H9 (cell line): ENCODE measurements around the gene ZNF33A. TPM values are rescaled to one million over a fixed set of nuclear protein-coding genes. Genes with fewer than 3 reads are reported as not detected.

Experiments used
- DNase-seq: peaks from one replicate; pipeline ENCODE4 v3.0.0-alpha.2; 2017
- H2AFZ ChIP-seq: one replicate; pipeline ENCODE4 v1.6.1; 2013; ENCODE audit warnings: mild to moderate bottlenecking, low read length, control low read depth, moderate library complexity
- H2AK5ac ChIP-seq: 2 replicates; pipeline ENCODE4 v1.6.1; 2013; ENCODE audit warnings: low read length, control low read depth, mixed read lengths; ENCODE audit not compliant: insufficient read length
- H2BK120ac ChIP-seq: one replicate; pipeline ENCODE4 v1.6.1; 2013; ENCODE audit warnings: low read depth, mild to moderate bottlenecking, low read length, control low read depth, inconsistent platforms; ENCODE audit not compliant: poor library complexity, severe bottlenecking
- H2BK12ac ChIP-seq: 2 replicates; pipeline ENCODE4 v1.6.1; 2013; ENCODE audit warnings: low read length, control low read depth, mixed read lengths, low read depth; ENCODE audit not compliant: insufficient read length
- H2BK15ac ChIP-seq: 2 replicates; pipeline ENCODE4 v1.6.1; 2013; ENCODE audit warnings: low read depth, low read length, control low read depth
- H2BK20ac ChIP-seq: one replicate; pipeline ENCODE4 v1.6.1; 2013; ENCODE audit warnings: low read depth, mild to moderate bottlenecking, low read length, control low read depth, inconsistent platforms; ENCODE audit not compliant: poor library complexity, severe bottlenecking
- H2BK5ac ChIP-seq: 2 replicates; pipeline ENCODE4 v1.6.1; 2013; ENCODE audit warnings: low read length, control low read depth, mixed read lengths; ENCODE audit not compliant: insufficient read length
- H3K14ac ChIP-seq: 2 replicates; pipeline ENCODE4 v1.6.1; 2013; ENCODE audit warnings: low read length, control low read depth; ENCODE audit not compliant: insufficient read depth
- H3K18ac ChIP-seq: 2 replicates; pipeline ENCODE4 v1.6.1; 2013; ENCODE audit warnings: low read depth, mild to moderate bottlenecking, mixed read lengths, low read length, control low read depth; ENCODE audit not compliant: insufficient read length
- H3K23ac ChIP-seq: 2 replicates; pipeline ENCODE4 v1.6.1; 2013; ENCODE audit warnings: low read length, control low read depth, mixed read lengths, low read depth; ENCODE audit not compliant: insufficient read length
- H3K23me2 ChIP-seq: 2 replicates; pipeline ENCODE4 v1.6.1; 2013; ENCODE audit warnings: low read depth, mild to moderate bottlenecking, mixed read lengths, low read length, control low read depth; ENCODE audit not compliant: insufficient read length, poor library complexity, severe bottlenecking
- H3K27ac ChIP-seq: 2 replicates; pipeline ENCODE4 v1.5.1; 2013; ENCODE audit warnings: low read length, control low read depth, mixed read lengths, low read depth; ENCODE audit not compliant: insufficient read length
- H3K27me3 ChIP-seq: 2 replicates; pipeline ENCODE4 v1.6.1; 2013; ENCODE audit warnings: low read length, control low read depth, inconsistent platforms; ENCODE audit not compliant: insufficient read depth
- H3K4ac ChIP-seq: 2 replicates; pipeline ENCODE4 v1.6.1; 2013; ENCODE audit warnings: low read depth, mild to moderate bottlenecking, control low read depth, inconsistent platforms, low read length, moderate library complexity
- H3K4me1 ChIP-seq: 2 replicates; pipeline ENCODE4 v1.6.1; 2013; ENCODE audit warnings: low read length, control low read depth, inconsistent platforms; ENCODE audit not compliant: insufficient read depth
- H3K4me2 ChIP-seq: 2 replicates; pipeline ENCODE4 v1.6.1; 2013; ENCODE audit warnings: low read length, control low read depth, mixed read lengths; ENCODE audit not compliant: insufficient read length, insufficient read depth
- H3K56ac ChIP-seq: 2 replicates; pipeline ENCODE4 v1.6.1; 2013; ENCODE audit warnings: low read depth, mild to moderate bottlenecking, mixed read lengths, low read length, control low read depth; ENCODE audit not compliant: insufficient read length
- H3K79me1 ChIP-seq: 2 replicates; pipeline ENCODE4 v1.6.1; 2013; ENCODE audit warnings: low read depth, mild to moderate bottlenecking, moderate library complexity, low read length, control low read depth, inconsistent platforms; ENCODE audit not compliant: insufficient read depth, poor library complexity, severe bottlenecking
- H3K79me2 ChIP-seq: 2 replicates; pipeline ENCODE4 v1.6.1; 2013; ENCODE audit warnings: low read length, control low read depth, inconsistent platforms; ENCODE audit not compliant: insufficient read depth
- H3K9ac ChIP-seq: 2 replicates; pipeline ENCODE4 v1.6.1; 2013; ENCODE audit warnings: low read length, control low read depth, mixed read lengths; ENCODE audit not compliant: insufficient read length; ENCODE audit errors: extremely low read depth
- H3K9me3 ChIP-seq: one replicate; pipeline ENCODE4 v1.6.1; 2013; ENCODE audit warnings: low read depth, low read length, inconsistent platforms; ENCODE audit not compliant: control insufficient read depth
- H3T11ph ChIP-seq: one replicate; pipeline ENCODE4 v1.6.1; 2013; ENCODE audit warnings: mild to moderate bottlenecking, low read length, control low read depth, inconsistent platforms
- H4K20me1 ChIP-seq: one replicate; pipeline ENCODE4 v1.6.1; 2013; ENCODE audit not compliant: control insufficient read depth, insufficient read length, insufficient read depth
- H4K5ac ChIP-seq: 2 replicates; pipeline ENCODE4 v1.6.1; 2013; ENCODE audit warnings: low read depth, mild to moderate bottlenecking, mixed read lengths, low read length, control low read depth; ENCODE audit not compliant: insufficient read length
- H4K8ac ChIP-seq: replicated peaks from 2 replicates; pipeline ENCODE4 v1.6.1; 2013; ENCODE audit warnings: low read length, control low read depth, mixed read lengths, low read depth; ENCODE audit not compliant: insufficient read length
- H4K91ac ChIP-seq: 2 replicates; pipeline ENCODE4 v1.6.1; 2013; ENCODE audit warnings: low read depth, mild to moderate bottlenecking, moderate library complexity, mixed read lengths, low read length, control low read depth; ENCODE audit not compliant: insufficient read length
- H3K27ac Mint-ChIP-seq, 3 experiments: 2 replicates in 2 of 3; 3 replicates in 1 of 3; pipeline ENCODE4 v1.8.0; 2020 to 2021; ENCODE audit warnings: mixed read lengths in 3 of 3, mild to moderate bottlenecking in 1 of 3, moderate library complexity in 1 of 3
- H3K27me3 Mint-ChIP-seq: 2 replicates; pipeline ENCODE4 v1.8.0; 2021; ENCODE audit warnings: low read depth, mild to moderate bottlenecking, moderate library complexity, mixed read lengths
- H3K36me3 Mint-ChIP-seq, 3 experiments: 2 replicates in 2 of 3; 3 replicates in 1 of 3; pipeline ENCODE4 v1.8.0; 2020 to 2021; ENCODE audit warnings: low read depth in 3 of 3, mixed read lengths in 3 of 3; ENCODE audit not compliant: insufficient read depth in 1 of 3
- H3K4me1 Mint-ChIP-seq, 2 experiments: 2 replicates each; pipeline ENCODE4 v1.8.0; 2020; ENCODE audit warnings: mixed read lengths in 2 of 2
- H3K4me3 Mint-ChIP-seq, 2 experiments: 2 replicates in 1 of 2; 3 replicates in 1 of 2; pipeline ENCODE4 v1.8.0; 2020 to 2021; ENCODE audit warnings: mild to moderate bottlenecking in 2 of 2, mixed read lengths in 2 of 2, moderate library complexity in 1 of 2
- H3K9me3 Mint-ChIP-seq, 2 experiments: 2 replicates in 1 of 2; 3 replicates in 1 of 2; pipeline ENCODE4 v1.8.0; 2020; ENCODE audit warnings: mild to moderate bottlenecking in 2 of 2, mixed read lengths in 2 of 2, moderate library complexity in 1 of 2
- WGBS: extraction: QIAGEN DNeasy Blood & Tissue Kit; methylation state at CpG from one replicate; pipeline ENCODE4 v1.1.7; 2013; ENCODE audit warnings: missing lambda C conversion rate, low lambda C conversion rate, mixed read lengths; ENCODE audit not compliant: insufficient read length; ENCODE audit errors: extremely low coverage; 5-methylcytosine and 5-hydroxymethylcytosine counted together
- total RNA-seq: library from RNA; stranded (reverse); gene quantifications from 2 replicates; pipeline ENCODE4 v1.2.1, GENCODE V29; 2021
- TF ChIP-seq, protein P1 (sequence below): fragments of 200-600 bp; sonication (generic); conservative IDR thresholded peaks from 3 replicates; pipeline ENCODE4 v1.8.0; 2021; ENCODE audit warnings: antibody characterized with exemption, mild to moderate bottlenecking

The ZNF33A gene
- total RNA-seq, 1 experiment from 2014 or later = 42.7 TPM

DNA sequence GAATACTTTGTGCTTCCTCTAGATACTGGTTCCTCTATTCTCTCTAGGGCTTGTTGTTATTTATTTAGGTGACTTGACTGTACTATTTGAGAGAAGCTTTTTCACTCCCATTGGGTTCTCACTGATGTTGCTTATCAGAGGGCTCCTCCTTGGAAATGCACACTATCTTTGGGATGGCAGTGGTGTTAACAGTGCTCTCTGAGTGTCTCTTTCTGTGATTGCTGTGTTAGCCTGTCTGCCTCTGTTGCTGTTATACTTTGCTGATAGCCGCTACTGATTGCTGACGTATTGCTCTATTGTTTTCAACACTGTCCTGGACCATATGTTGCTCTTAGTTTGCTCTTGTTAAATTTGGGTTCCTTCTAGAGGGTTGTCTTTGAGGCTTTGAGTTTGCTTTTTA is 34.7 kb downstream of the ZNF33A start:
- no peak for DNase-seq
- Histone ChIP-seq H3K9ac (no peak overlapping the region), H3K4ac (no peak overlapping the region), H2BK12ac (no peak overlapping the region), H3K9me3 (no peaks in the 10 kb centered on the region), H3K4me2 (no peak overlapping the region), H3K4me1 (no peaks in the 10 kb centered on the region), H4K91ac (no peak overlapping the region), H3T11ph (no peak overlapping the region), H4K8ac (no peak overlapping the region), H2AFZ (no peak overlapping the region), H2BK20ac (no peak overlapping the region), H2BK5ac (no peak overlapping the region), H3K23me2 (no peaks in the 10 kb centered on the region), H3K27me3 (no peaks in the 10 kb centered on the region), H3K79me1 (no peaks in the 10 kb centered on the region), H4K20me1 (no peaks in the 10 kb centered on the region), H2AK5ac (no peak overlapping the region), H3K56ac (no peak overlapping the region), H3K23ac (no peak overlapping the region), H4K5ac (no peak overlapping the region), H3K14ac (no peak overlapping the region), H2BK15ac (no peak overlapping the region), H3K79me2 (no peaks in the 10 kb centered on the region), H2BK120ac (no peak overlapping the region), H3K27ac (no peak overlapping the region), H3K18ac (no peak overlapping the region)
- Mint-ChIP-seq H3K36me3 (peaks cover 73 to 80% (median 77%) of the 10 kb centered on the region in 3 experiments), H3K27ac (no peak overlapping the region), H3K4me1 (no peaks in the 10 kb centered on the region), H3K9me3 (peaks cover 36 to 61% of the 10 kb centered on the region in 2 experiments), H3K27me3 (no peaks in the 10 kb centered on the region), H3K4me3 (no peak overlapping the region)
- no CpG with 5 or more reads among the region's 2 CpGs for WGBS
- TF ChIP-seq, protein P1, sequence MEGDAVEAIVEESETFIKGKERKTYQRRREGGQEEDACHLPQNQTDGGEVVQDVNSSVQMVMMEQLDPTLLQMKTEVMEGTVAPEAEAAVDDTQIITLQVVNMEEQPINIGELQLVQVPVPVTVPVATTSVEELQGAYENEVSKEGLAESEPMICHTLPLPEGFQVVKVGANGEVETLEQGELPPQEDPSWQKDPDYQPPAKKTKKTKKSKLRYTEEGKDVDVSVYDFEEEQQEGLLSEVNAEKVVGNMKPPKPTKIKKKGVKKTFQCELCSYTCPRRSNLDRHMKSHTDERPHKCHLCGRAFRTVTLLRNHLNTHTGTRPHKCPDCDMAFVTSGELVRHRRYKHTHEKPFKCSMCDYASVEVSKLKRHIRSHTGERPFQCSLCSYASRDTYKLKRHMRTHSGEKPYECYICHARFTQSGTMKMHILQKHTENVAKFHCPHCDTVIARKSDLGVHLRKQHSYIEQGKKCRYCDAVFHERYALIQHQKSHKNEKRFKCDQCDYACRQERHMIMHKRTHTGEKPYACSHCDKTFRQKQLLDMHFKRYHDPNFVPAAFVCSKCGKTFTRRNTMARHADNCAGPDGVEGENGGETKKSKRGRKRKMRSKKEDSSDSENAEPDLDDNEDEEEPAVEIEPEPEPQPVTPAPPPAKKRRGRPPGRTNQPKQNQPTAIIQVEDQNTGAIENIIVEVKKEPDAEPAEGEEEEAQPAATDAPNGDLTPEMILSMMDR = no peak
